WI38 (cell line): Measurements from ENCODE around the gene SUCLG2.

Experiments
- H3K4me3 ChIP-seq: 2 replicates; pipeline ENCODE4 v1.5.1; 2011; ENCODE audit warnings: low read depth, mild to moderate bottlenecking, control low read depth, low read length
- CTCF ChIP-seq: IDR thresholded peaks from 2 replicates; pipeline ENCODE4 v1.5.1; 2012; ENCODE audit warnings: low read depth, mild to moderate bottlenecking, control low read depth, low read length

The SUCLG2 gene

GRCh38 chr3:67423722-67424121 lies 230.7 kb downstream of the SUCLG2 start:
- TF ChIP-seq CTCF, result no peak
- no peak overlapping the region for H3K4me3 ChIP-seq

- TF ChIP-seq CTCF, result no peak
- H3K4me3 ChIP-seq, result no peak overlapping the region
Measured at GRCh38 chr3:67421912-67422311, 232.5 kb downstream of the SUCLG2 start.

GRCh38 chr3:67419779-67420178 lies 234.6 kb downstream of the SUCLG2 start:
- H3K4me3 ChIP-seq, result no peak overlapping the region
- TF ChIP-seq CTCF, result no peak

- TF ChIP-seq CTCF, result no peak
- no peak overlapping the region for H3K4me3 ChIP-seq
Measured at GRCh38 chr3:67419218-67419529, 235.2 kb downstream of the SUCLG2 start.

GRCh38 chr3:67418426-67419217 lies 235.8 kb downstream of the SUCLG2 start:
- TF ChIP-seq CTCF, result no peak

GRCh38 chr3:67416703-67417102 lies 237.7 kb downstream of the SUCLG2 start:
- TF ChIP-seq CTCF, result no peak
- no peak overlapping the region for H3K4me3 ChIP-seq

More at GRCh38 chr3:67418426-67419217, 235.8 kb downstream of the SUCLG2 start:
- H3K4me3 ChIP-seq, result no peak overlapping the region

- H3K4me3 ChIP-seq, result no peak overlapping the region
- no peak for TF ChIP-seq CTCF
Measured at GRCh38 chr3:67415511-67415910, 238.9 kb downstream of the SUCLG2 start.
